ENCODE data around the gene SPDYE18.
"Not testable (repeated sequence)": the region's sequence is repeated elsewhere in the genome, so short reads cannot be mapped to it uniquely, and the experiment has no call there.

DNA sequence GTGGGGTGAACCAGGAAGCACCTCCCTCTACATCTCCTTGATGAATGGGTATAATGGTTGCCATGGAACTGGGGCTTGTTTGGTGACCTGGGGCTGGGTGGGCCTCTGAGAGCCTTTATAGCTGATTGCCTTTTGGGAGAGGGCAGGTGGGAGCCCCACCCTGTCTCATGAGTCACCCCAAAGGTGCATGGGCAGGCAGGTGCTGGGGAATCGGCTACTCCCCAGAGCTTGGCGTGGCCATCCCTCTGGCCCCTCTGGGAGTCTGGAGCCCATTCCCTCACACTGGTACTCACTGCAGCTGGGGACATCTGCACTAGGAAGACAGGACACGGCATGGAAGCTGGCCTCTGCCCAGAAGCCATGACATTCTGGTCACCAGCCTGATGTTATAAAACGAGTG, at the start of gene SPDYE18:
- TF ChIP-seq GABPB1 (CRISPR knock-in tag; IDR thresholded peaks at IDR 0.05); ESRRA (CRISPR knock-in tag; IDR thresholded peaks at IDR 0.05; ENCODE audit: borderline replicate concordance); ZNF121 (CRISPR knock-in tag; IDR thresholded peaks at IDR 0.05); ATF1 (CRISPR knock-in tag; IDR thresholded peaks at IDR 0.05): not testable (repeated sequence)
- TF ChIP-seq, protein P1, sequence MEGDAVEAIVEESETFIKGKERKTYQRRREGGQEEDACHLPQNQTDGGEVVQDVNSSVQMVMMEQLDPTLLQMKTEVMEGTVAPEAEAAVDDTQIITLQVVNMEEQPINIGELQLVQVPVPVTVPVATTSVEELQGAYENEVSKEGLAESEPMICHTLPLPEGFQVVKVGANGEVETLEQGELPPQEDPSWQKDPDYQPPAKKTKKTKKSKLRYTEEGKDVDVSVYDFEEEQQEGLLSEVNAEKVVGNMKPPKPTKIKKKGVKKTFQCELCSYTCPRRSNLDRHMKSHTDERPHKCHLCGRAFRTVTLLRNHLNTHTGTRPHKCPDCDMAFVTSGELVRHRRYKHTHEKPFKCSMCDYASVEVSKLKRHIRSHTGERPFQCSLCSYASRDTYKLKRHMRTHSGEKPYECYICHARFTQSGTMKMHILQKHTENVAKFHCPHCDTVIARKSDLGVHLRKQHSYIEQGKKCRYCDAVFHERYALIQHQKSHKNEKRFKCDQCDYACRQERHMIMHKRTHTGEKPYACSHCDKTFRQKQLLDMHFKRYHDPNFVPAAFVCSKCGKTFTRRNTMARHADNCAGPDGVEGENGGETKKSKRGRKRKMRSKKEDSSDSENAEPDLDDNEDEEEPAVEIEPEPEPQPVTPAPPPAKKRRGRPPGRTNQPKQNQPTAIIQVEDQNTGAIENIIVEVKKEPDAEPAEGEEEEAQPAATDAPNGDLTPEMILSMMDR (IDR thresholded peaks at IDR 0.05), result not testable (repeated sequence)
- TF ChIP-seq, protein P2, sequence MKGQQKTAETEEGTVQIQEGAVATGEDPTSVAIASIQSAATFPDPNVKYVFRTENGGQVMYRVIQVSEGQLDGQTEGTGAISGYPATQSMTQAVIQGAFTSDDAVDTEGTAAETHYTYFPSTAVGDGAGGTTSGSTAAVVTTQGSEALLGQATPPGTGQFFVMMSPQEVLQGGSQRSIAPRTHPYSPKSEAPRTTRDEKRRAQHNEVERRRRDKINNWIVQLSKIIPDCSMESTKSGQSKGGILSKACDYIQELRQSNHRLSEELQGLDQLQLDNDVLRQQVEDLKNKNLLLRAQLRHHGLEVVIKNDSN (CRISPR knock-in tag; IDR thresholded peaks at IDR 0.05), result not testable (repeated sequence)
- TF ChIP-seq, protein P3, sequence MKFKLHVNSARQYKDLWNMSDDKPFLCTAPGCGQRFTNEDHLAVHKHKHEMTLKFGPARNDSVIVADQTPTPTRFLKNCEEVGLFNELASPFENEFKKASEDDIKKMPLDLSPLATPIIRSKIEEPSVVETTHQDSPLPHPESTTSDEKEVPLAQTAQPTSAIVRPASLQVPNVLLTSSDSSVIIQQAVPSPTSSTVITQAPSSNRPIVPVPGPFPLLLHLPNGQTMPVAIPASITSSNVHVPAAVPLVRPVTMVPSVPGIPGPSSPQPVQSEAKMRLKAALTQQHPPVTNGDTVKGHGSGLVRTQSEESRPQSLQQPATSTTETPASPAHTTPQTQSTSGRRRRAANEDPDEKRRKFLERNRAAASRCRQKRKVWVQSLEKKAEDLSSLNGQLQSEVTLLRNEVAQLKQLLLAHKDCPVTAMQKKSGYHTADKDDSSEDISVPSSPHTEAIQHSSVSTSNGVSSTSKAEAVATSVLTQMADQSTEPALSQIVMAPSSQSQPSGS (CRISPR knock-in tag; IDR thresholded peaks at IDR 0.05; ENCODE audit: borderline replicate concordance, low read depth), result not testable (repeated sequence)
- TF ChIP-seq, protein P4, sequence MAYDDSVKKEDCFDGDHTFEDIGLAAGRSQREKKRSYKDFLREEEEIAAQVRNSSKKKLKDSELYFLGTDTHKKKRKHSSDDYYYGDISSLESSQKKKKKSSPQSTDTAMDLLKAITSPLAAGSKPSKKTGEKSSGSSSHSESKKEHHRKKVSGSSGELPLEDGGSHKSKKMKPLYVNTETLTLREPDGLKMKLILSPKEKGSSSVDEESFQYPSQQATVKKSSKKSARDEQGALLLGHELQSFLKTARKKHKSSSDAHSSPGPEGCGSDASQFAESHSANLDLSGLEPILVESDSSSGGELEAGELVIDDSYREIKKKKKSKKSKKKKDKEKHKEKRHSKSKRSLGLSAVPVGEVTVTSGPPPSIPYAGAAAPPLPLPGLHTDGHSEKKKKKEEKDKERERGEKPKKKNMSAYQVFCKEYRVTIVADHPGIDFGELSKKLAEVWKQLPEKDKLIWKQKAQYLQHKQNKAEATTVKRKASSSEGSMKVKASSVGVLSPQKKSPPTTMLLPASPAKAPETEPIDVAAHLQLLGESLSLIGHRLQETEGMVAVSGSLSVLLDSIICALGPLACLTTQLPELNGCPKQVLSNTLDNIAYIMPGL (CRISPR knock-in tag; IDR thresholded peaks at IDR 0.05), result not testable (repeated sequence)
- TF ChIP-seq, protein P5, sequence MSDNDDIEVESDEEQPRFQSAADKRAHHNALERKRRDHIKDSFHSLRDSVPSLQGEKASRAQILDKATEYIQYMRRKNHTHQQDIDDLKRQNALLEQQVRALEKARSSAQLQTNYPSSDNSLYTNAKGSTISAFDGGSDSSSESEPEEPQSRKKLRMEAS (CRISPR knock-in tag; IDR thresholded peaks at IDR 0.05), result not testable (repeated sequence)

All from WTC11 (cell line).